Dendritic cell treated with granulocyte-macrophage colony-stimulating factor and Interleukin-4, amounts not matched to agents 40 ng/mL and 50 ng/mL, for 4 days (primary cell): Measurements from ENCODE around the gene SPATA32.

ENCODE experiments used
- H3K27ac Mint-ChIP-seq: one replicate; pipeline ENCODE4 v1.8.0; 2022; ENCODE audit warnings: mild to moderate bottlenecking, mixed read lengths
- H3K27me3 Mint-ChIP-seq: one replicate; pipeline ENCODE4 v1.8.0; 2022; ENCODE audit warnings: mild to moderate bottlenecking, mixed read lengths
- H3K36me3 Mint-ChIP-seq: one replicate; pipeline ENCODE4 v1.8.0; 2022; ENCODE audit warnings: low read depth, mixed read lengths
- H3K4me1 Mint-ChIP-seq: one replicate; pipeline ENCODE4 v1.8.0; 2022; ENCODE audit warnings: low read depth, mixed read lengths
- H3K4me3 Mint-ChIP-seq: one replicate; pipeline ENCODE4 v1.8.0; 2022; ENCODE audit warnings: mild to moderate bottlenecking, moderate library complexity, mixed read lengths
- H3K9me3 Mint-ChIP-seq: one replicate; pipeline ENCODE4 v1.8.0; 2022; ENCODE audit warnings: mixed read lengths
- intact Hi-C: fragments of 100-400 bp; cut with micrococcal nuclease; formaldehyde crosslinking; loops from one replicate; pipeline ENCODE4 v1.15.0; 2022

The SPATA32 gene

GRCh38 chr17:45300060-45300751 is 38.3 kb upstream of the SPATA32 start:
- intact Hi-C loops = no loop called here
- no peaks in the 10 kb centered on the region for H3K9me3 Mint-ChIP-seq
- H3K27ac Mint-ChIP-seq = peak overlapping the region; percentile 68
- H3K4me3 Mint-ChIP-seq = no peak overlapping the region
- no peaks in the 10 kb centered on the region for H3K27me3 Mint-ChIP-seq
- peaks cover 83% of the 10 kb centered on the region for H3K4me1 Mint-ChIP-seq
- peaks cover 70% of the 10 kb centered on the region for H3K36me3 Mint-ChIP-seq

DNA sequence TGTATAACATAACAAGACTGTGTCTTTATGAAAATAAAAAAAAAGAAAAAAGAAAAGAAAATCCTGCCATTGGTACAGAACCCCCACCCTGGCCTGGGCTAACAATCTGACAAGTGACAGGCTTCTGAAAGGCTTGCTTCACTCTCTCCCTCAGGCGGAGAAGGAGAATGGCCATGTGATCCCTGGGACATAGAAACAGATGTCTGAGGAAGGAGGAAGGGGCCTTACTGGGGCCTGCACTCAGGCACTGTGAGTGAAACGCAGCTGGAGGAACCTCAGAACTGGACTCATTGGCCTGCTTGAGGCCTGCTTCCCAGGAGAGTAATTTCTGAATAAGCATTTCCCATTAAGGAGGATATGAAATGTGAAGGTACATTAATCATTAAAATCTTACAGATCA is 37.5 kb upstream of the SPATA32 start:
- peaks cover 66% of the 10 kb centered on the region for H3K36me3 Mint-ChIP-seq
- H3K4me3 Mint-ChIP-seq = no peak overlapping the region
- H3K27ac Mint-ChIP-seq = peak overlapping the region; percentile 68

GRCh38 chr17:45298546-45299285 is 36.8 kb upstream of the SPATA32 start:
- Mint-ChIP-seq H3K4me1 (peaks cover 86% of the 10 kb centered on the region), H3K4me3 (no peak overlapping the region), H3K27me3 (no peaks in the 10 kb centered on the region), H3K9me3 (no peaks in the 10 kb centered on the region), H3K36me3 (peaks cover 68% of the 10 kb centered on the region), H3K27ac (peak overlapping the region; percentile 68)
- intact Hi-C loops = no loop called here

More for the DNA sequence above, 37.5 kb upstream of the SPATA32 start:
- no peaks in the 10 kb centered on the region for H3K9me3 Mint-ChIP-seq
- H3K4me1 Mint-ChIP-seq = peaks cover 84% of the 10 kb centered on the region
- intact Hi-C loops = no loop called here
- H3K27me3 Mint-ChIP-seq = no peaks in the 10 kb centered on the region

DNA sequence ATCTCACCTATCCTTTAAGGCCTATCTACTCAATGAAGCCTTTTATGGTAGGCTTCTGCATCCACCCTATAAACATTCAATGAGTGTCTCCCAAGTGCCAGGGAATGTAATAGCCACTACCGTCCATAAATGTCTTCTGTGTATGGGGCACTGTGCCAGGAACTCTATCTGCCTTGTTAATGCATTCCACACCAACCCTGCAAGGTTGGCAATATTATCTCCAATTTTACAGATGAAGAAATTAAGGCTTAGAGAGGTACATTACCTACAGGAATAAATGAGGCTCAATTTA is 34.9 kb upstream of the SPATA32 start:
- Mint-ChIP-seq H3K4me1 (peaks cover 91% of the 10 kb centered on the region), H3K4me3 (no peak overlapping the region), H3K27ac (peak overlapping the region; percentile 94), H3K36me3 (peaks cover 78% of the 10 kb centered on the region), H3K9me3 (no peaks in the 10 kb centered on the region), H3K27me3 (no peaks in the 10 kb centered on the region)
- intact Hi-C loops = loop anchor here (2.0 kb wide), 1 partner anchor 18 kb away; no protein-coding TSS in a partner anchor

DNA sequence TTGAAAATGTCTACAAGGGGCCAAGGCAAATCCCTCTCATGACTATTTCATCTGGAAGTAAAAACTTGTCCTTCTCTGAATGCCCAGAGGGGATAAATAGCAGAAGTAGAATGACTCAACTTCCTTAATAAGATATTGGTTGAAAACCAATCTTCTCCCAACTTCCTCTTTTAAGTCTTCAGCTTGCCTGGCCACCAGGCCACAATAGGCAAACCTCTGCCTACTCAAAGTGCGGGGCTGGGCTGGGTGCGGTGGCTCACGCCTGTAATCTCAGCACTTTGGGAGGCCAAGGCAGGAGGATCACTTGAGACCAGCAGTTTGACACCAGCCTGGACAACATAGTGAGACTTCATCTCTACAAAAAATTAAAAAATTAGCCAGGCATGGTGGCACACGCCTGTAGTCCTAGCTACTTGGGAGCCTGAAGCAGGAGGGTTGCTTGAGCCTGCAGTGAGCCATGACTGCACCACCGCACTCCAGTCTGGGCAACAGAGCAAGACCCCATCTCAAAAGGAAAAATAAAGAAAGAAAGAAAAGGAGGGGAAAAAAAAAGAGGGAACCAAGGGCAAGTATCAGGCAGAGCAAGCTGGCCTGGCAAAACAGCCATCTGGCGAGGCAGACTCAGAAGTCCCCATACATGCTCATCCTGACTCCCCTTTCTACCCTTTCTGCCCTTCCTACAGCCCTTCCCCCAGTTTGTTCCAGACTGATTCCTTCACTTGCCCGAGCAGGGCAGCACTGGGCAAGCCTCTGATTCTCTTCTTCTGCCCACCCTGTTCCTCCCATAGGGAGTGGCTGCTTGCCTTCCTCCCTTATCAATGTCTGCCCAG is 34.3 kb upstream of the SPATA32 start:
- Mint-ChIP-seq H3K4me3 (peak overlapping the region; percentile 2), H3K4me1 (peaks cover 91% of the 10 kb centered on the region), H3K27me3 (no peaks in the 10 kb centered on the region), H3K36me3 (peaks cover 78% of the 10 kb centered on the region), H3K9me3 (no peaks in the 10 kb centered on the region), H3K27ac (peak overlapping the region; percentile 94)
- intact Hi-C loops = loop anchor here (2.0 kb wide), 1 partner anchor 19 kb away; no protein-coding TSS in a partner anchor

DNA sequence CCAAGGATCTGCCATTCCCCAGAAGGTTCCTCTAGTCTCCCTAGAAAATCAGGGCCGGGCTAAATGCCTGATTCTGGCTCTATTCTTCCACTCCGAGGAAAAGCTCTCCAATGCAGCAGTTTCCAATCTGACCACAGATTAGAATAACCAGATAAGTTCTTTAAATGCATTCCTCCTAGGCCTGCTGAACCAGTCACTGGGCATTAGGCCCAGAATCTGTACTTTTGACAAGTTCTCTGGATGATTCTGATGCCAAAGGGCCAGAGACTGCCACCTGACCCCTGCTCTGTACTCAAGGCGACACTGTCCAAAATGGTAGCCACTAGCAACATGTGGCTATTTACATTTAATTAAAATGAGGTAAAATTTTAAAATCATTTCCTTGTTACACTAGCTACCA is 32.6 kb upstream of the SPATA32 start:
- H3K27ac Mint-ChIP-seq = peak overlapping the region; percentile 94
- no peaks in the 10 kb centered on the region for H3K27me3 Mint-ChIP-seq
- peaks cover 85% of the 10 kb centered on the region for H3K36me3 Mint-ChIP-seq
- peaks cover 91% of the 10 kb centered on the region for H3K4me1 Mint-ChIP-seq
- no peak overlapping the region for H3K4me3 Mint-ChIP-seq
- intact Hi-C loops = no loop called here
- no peaks in the 10 kb centered on the region for H3K9me3 Mint-ChIP-seq

GRCh38 chr17:45293413-45294211 is 31.7 kb upstream of the SPATA32 start:
- Mint-ChIP-seq H3K27ac (peak overlapping the region; percentile 94), H3K27me3 (no peaks in the 10 kb centered on the region), H3K9me3 (no peaks in the 10 kb centered on the region), H3K4me3 (peak overlapping the region; percentile 45), H3K4me1 (peaks cover 91% of the 10 kb centered on the region), H3K36me3 (peaks cover 87% of the 10 kb centered on the region)
- intact Hi-C loops = loop anchor here (2.0 kb wide), 1 partner anchor 13 kb away; no protein-coding TSS in a partner anchor

- peak overlapping the region; percentile 94 for H3K27ac Mint-ChIP-seq
- no peaks in the 10 kb centered on the region for H3K9me3 Mint-ChIP-seq
- H3K4me1 Mint-ChIP-seq = peaks cover 85% of the 10 kb centered on the region
- H3K4me3 Mint-ChIP-seq = peak overlapping the region; percentile 45
- H3K36me3 Mint-ChIP-seq = peaks cover 87% of the 10 kb centered on the region
- intact Hi-C loops = loop anchor here (2.0 kb wide), 1 partner anchor 14 kb away; no protein-coding TSS in a partner anchor
- no peaks in the 10 kb centered on the region for H3K27me3 Mint-ChIP-seq
Measured at GRCh38 chr17:45292696-45293412, 31.0 kb upstream of the SPATA32 start.

GRCh38 chr17:45291171-45291805 is 29.4 kb upstream of the SPATA32 start:
- Mint-ChIP-seq H3K36me3 (peaks cover 88% of the 10 kb centered on the region), H3K27ac (peak overlapping the region; percentile 94), H3K27me3 (no peaks in the 10 kb centered on the region), H3K9me3 (no peaks in the 10 kb centered on the region), H3K4me3 (peak overlapping the region; percentile 57), H3K4me1 (peaks cover 84% of the 10 kb centered on the region)
- intact Hi-C loops = no loop called here

GRCh38 chr17:45290269-45290765 is 28.4 kb upstream of the SPATA32 start:
- peaks cover 75% of the 10 kb centered on the region for H3K4me1 Mint-ChIP-seq
- peaks cover 94% of the 10 kb centered on the region for H3K36me3 Mint-ChIP-seq
- intact Hi-C loops = no loop called here
- no peaks in the 10 kb centered on the region for H3K9me3 Mint-ChIP-seq
- H3K4me3 Mint-ChIP-seq = peak overlapping the region; percentile 57
- H3K27ac Mint-ChIP-seq = peak overlapping the region; percentile 94
- no peaks in the 10 kb centered on the region for H3K27me3 Mint-ChIP-seq

DNA sequence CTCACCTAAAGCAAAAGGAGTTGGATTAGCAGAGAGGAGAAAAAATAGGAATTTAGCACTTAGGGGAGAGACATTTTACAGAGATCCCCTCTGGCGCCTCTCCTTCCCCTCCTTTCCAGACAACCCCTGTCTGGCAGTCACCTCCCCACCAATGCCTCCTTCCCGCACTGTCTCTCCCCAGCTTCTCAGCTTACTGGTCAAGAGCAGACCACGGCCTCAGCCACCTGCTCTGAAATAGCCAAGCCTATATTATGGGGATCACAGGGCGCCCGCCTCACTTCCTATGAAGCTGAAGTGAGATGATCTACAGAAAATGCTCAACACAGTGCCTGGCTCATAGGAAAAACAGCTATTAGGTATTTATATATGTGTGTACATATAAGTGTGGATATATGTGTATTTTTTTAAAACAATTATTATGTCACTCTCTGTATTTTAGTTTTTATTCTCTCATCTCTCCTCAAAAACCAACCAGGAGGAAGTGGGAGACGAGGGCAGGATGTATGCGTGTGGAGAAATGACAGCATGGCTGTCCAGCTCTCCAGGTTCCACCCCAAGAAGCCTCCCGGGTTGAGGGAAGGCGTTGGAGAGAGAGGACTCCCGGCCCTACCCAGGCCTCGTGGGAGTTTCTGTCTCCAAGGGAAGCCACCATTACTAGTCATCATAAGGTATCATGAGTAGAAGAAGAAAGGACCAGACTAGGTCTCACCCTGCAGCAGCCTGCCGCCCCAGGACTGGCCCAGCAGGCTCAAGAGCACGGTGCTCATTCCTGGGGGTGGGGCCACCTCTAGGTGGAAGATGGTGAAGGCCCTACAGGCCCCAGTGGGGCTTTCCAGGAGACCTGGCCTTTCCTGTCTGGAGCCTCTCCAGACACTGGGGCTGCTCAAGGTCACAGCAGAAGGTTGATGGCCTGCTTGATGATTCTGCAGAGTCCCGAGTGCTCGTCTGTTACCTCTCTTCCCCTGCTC is 27.7 kb upstream of the SPATA32 start:
- intact Hi-C loops = no loop called here
- peaks cover 98% of the 10 kb centered on the region for H3K36me3 Mint-ChIP-seq
- no peak overlapping the region for H3K4me3 Mint-ChIP-seq
- no peaks in the 10 kb centered on the region for H3K9me3 Mint-ChIP-seq
- no peaks in the 10 kb centered on the region for H3K27me3 Mint-ChIP-seq
- peak overlapping the region; percentile 94 for H3K27ac Mint-ChIP-seq
- peaks cover 77% of the 10 kb centered on the region for H3K4me1 Mint-ChIP-seq
